ENCODE results near the gene SPDEF.

- no peak for TF ChIP-seq MAX (IDR thresholded peaks at IDR 0.05; ENCODE audit: low read depth, low read length)
- TF ChIP-seq NR2C2 (IDR thresholded peaks at IDR 0.05; ENCODE audit: borderline replicate concordance, control insufficient read depth, insufficient read length, low read depth) = no peak
- no peak for TF ChIP-seq TAF1 (IDR thresholded peaks at IDR 0.05; ENCODE audit: borderline replicate concordance, low read depth, low read length)
- TF ChIP-seq IKZF1 (conservative IDR thresholded peaks at IDR 0.05) = no peak
- TF ChIP-seq TCF12 (IDR thresholded peaks at IDR 0.05; ENCODE audit: low read depth, low read length) = no peak
- TF ChIP-seq CREB1 (IDR thresholded peaks at IDR 0.05; ENCODE audit: low read depth) = no peak
- TF ChIP-seq PRDM15 (CRISPR knock-in tag; IDR thresholded peaks at IDR 0.05) = no peak
- no peak for TF ChIP-seq BRCA1 (IDR thresholded peaks at IDR 0.05; ENCODE audit: low read depth, low read length)
- no peak for TF ChIP-seq CEBPZ (IDR thresholded peaks at IDR 0.05; ENCODE audit: low read depth, low read length)
- no peak for TF ChIP-seq EZH2 (IDR thresholded peaks at IDR 0.05; ENCODE audit: borderline replicate concordance, control insufficient read depth, low read depth, low read length)
- TF ChIP-seq POLR2A (IDR thresholded peaks at IDR 0.05; ENCODE audit: low read depth, low read length) = no peak
Measured at GRCh38 chr6:34589140-34589539, 33.0 kb upstream of the SPDEF start.

Measured in GM12878 (cell line).